Common myeloid progenitor, CD34-positive (primary cell): ENCODE measurements around the gene TMEM184B.
A peak's percentile ranks its signal among the peaks of the same experiment; 100 is the strongest.

ENCODE experiments used
- CTCF ChIA-PET: fragments of 350-600 bp; sonication (Branson Sonifier 250); formaldehyde crosslinking; loops from one replicate; lab custom pipeline; 2021; ENCODE audit warnings: antibody characterized with exemption; lab: Charles Lee
- POLR2A ChIA-PET: fragments of 350-600 bp; sonication (Branson Sonifier 250); formaldehyde crosslinking; loops from one replicate; lab custom pipeline; 2021; ENCODE audit warnings: antibody characterized with exemption; lab: Charles Lee
- DNase-seq, 3 donors: peaks; one replicate each; pipeline versions ENCODE4 v3.0.0 to v3.0.0-alpha.2; 2013
- H3K27ac ChIP-seq, 2 experiments: 1 replicate in 1 of 2; 2 replicates in 1 of 2; pipeline ENCODE4 v1.7.0; 2013; ENCODE audit warnings: inconsistent platforms in 2 of 2, low read length in 2 of 2, mild to moderate bottlenecking in 2 of 2, low read depth in 1 of 2, moderate library complexity in 1 of 2; ENCODE audit not compliant: severe bottlenecking in 2 of 2, insufficient read depth in 1 of 2, poor library complexity in 1 of 2
- H3K27me3 ChIP-seq, 5 experiments: replicated peaks in 2 of 5; 1 replicate in 3 of 5; 2 replicates in 2 of 5; pipeline versions ENCODE4 v1.6.1 to v1.7.0; 2013; ENCODE audit warnings: low read length in 4 of 5, mild to moderate bottlenecking in 2 of 5, moderate library complexity in 2 of 5, inconsistent platforms in 1 of 5; ENCODE audit not compliant: insufficient read depth in 5 of 5, control insufficient read depth in 4 of 5
- H3K36me3 ChIP-seq, 4 experiments: 1 replicate in 2 of 4; 2 replicates in 2 of 4; pipeline versions ENCODE4 v1.6.1 to v1.7.0; 2013; ENCODE audit warnings: low read length in 3 of 4, control low read depth in 1 of 4, mild to moderate bottlenecking in 1 of 4; ENCODE audit not compliant: control insufficient read depth in 4 of 4, insufficient read depth in 4 of 4
- H3K4me1 ChIP-seq, 4 experiments: 1 replicate in 3 of 4; 2 replicates in 1 of 4; pipeline versions ENCODE4 v1.6.1 to v1.7.1; 2013; ENCODE audit warnings: low read length in 3 of 4, mild to moderate bottlenecking in 3 of 4, control low read depth in 1 of 4, inconsistent platforms in 1 of 4, moderate library complexity in 1 of 4; ENCODE audit not compliant: control insufficient read depth in 4 of 4, insufficient read depth in 4 of 4; ENCODE audit errors: control extremely low read depth in 1 of 4
- H3K4me3 ChIP-seq, 7 experiments: 1 replicate in 4 of 7; 2 replicates in 3 of 7; pipeline versions ENCODE4 v1.5.1 to v1.7.0; 2013; ENCODE audit warnings: mild to moderate bottlenecking in 7 of 7, low read length in 6 of 7, moderate library complexity in 6 of 7, inconsistent platforms in 2 of 7, low read depth in 2 of 7, control low read depth in 1 of 7; ENCODE audit not compliant: insufficient read depth in 4 of 7, control insufficient read depth in 1 of 7; ENCODE audit errors: extremely low read depth in 1 of 7
- H3K9me3 ChIP-seq, 5 experiments: 1 replicate in 4 of 5; 2 replicates in 1 of 5; pipeline versions ENCODE4 v1.6.1 to v1.7.1; 2013; ENCODE audit warnings: low read length in 4 of 5, mild to moderate bottlenecking in 2 of 5, inconsistent platforms in 1 of 5, low read depth in 1 of 5, moderate library complexity in 1 of 5; ENCODE audit not compliant: control insufficient read depth in 4 of 5, insufficient read depth in 2 of 5; ENCODE audit errors: control extremely low read depth in 1 of 5
- WGBS: methylation state at CpG from one replicate; pipeline ENCODE4 v1.1.5; 2013; ENCODE audit not compliant: insufficient coverage; 5-methylcytosine and 5-hydroxymethylcytosine counted together

The TMEM184B gene

DNA sequence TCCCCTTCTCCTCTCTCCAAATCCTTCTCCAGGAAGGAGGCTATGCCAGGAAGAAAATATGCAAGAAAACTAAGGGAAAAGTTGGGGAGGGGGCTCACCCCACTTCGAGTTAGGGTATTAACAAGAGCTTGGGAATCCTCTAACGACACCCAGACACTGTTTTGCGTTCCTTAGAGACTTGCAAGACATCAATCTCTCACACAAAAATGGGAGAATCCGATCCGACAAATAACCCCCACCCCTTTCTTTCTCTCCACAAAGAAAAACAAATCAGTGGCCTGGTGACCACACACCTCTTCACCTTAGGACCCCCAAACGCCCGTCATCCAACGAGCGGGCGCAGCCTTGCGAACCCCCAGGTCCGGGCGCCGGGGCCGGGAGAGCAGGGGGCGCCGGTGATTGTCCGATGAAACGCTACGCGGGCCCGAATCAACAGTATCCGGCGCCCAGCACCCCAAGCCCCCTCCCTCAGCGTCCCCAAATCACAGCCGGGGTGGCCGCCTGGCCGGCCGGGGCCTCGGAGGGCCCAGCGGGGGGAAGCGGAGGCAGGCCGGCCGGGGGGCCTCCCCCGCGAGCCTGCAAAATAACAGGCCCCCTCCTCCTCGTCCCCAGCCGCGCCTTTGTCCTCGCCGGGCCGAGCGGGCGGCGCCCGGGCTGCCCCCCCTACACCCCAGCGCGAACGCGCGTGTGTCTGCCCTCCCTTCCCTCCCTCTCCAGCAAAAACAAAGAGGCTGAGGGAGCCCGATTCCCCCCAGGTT lies 43.7 kb upstream of the TMEM184B start:
- CTCF ChIA-PET = interaction anchor here (0.6 to 2.1 kb wide), 3 partner anchors 11 to 260 kb away, joined by 3 to 12 read pairs (median 5); no protein-coding TSS in a partner anchor
- peak overlapping the region; percentile 61 to 86 (median 80) for H3K4me3 ChIP-seq
- POLR2A ChIA-PET = interaction anchor here (1.1 kb wide), 1 partner anchor 56 kb away, joined by 6 read pairs; no protein-coding TSS in a partner anchor
- under 1% methylated on average over 45 of the region's 52 CpGs for WGBS
- H3K36me3 ChIP-seq = peaks cover 0 to 15% (median 12%) of the 10 kb centered on the region in 4 experiments
- no peaks in the 10 kb centered on the region for H3K9me3 ChIP-seq
- peak; percentile 47 to 80 (median 67) for DNase-seq
- peak overlapping the region; percentile 77 to 84 for H3K27ac ChIP-seq
- peaks cover 6 to 51% (median 47%) of the 10 kb centered on the region in 4 experiments for H3K4me1 ChIP-seq
- no peaks in the 10 kb centered on the region for H3K27me3 ChIP-seq

DNA sequence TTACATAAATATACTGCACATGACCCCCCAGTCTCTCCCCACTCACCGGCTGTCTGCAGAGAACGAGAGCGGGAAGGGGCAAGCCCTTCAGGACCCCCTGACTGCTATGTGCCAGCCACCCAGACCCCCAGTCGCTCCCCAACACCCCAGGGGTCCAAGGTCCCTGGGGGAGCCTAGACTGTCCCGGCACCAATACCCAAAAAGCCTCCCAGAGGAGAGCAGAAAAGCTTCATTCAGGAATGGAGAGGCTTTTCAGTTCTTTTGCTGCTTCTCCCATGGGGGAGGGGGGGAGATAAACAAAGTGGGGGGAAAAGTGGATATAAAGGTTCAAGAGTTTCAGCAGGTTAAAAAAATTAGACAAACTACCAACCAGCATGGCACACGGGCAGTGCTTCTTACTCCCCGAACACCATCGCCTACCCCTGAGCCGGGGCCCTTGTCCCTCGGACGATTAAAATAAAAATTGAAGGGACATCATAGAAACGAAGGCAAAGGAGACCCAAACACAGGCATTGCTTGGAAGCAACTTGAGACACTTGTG lies 43.1 kb upstream of the TMEM184B start:
- Histone ChIP-seq H3K4me1 (peaks cover 6 to 57% (median 53%) of the 10 kb centered on the region in 4 experiments), H3K27me3 (no peaks in the 10 kb centered on the region), H3K27ac (peak overlapping the region; percentile 77 to 84), H3K9me3 (no peaks in the 10 kb centered on the region), H3K36me3 (peaks cover 0 to 21% (median 12%) of the 10 kb centered on the region in 4 experiments), H3K4me3 (peak overlapping the region in 6 of 7 experiments; percentile 68 to 86 (median 81))
- 2% methylated on average over 6 of the region's 12 CpGs for WGBS
- POLR2A ChIA-PET = interaction anchor here (2.1 kb wide), 1 partner anchor 10 kb away, joined by 5 read pairs; no protein-coding TSS in a partner anchor
- peak in 1 of 3 donors; percentile 47 for DNase-seq
- CTCF ChIA-PET = interaction anchor here (0.6 to 2.1 kb wide), 2 partner anchors 10 to 261 kb away, joined by 3 to 12 read pairs; no protein-coding TSS in a partner anchor

DNA sequence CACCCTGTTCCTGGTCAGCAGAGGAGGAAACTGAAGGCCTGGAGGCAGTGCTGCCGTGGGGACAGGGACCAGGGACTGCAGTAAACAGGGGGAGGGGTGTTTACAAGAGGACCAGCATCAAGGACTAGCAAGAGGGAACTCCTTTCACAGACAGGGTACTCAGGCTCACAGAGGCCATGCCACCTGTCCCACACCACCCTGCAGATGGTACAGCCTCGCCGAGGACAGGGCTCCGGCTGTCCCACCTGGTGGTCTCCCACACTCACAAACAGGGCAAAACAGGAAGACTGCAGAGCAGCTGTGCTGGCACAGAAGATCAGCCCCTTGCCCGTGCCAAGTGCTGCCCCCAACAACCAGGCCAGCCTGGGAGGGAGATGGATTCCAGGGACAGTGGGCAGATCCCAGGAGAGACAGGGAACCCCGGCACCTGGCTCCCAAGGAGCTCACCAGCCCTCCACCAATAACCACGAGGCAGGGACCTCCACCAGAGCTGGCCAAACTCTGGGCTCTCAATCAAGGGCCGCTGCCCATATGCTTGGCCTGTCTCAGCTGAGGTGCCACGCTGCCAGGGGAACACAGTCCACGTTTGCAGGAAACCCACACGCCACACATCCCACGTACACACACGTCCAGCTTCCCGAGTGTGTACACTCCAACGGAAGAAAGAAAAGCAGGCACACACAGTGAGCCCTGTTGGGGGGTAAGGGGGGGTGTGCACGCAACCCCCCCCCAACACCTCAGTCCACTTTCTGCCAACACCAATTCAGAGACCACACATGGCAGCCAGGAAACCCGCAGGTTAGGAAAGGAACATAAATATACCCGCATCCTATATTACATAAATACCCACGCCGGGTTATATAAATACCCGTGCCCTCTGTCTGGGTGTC lies 42.4 kb upstream of the TMEM184B start:
- ChIA-PET POLR2A (interaction anchor here (2.1 kb wide), 1 partner anchor 11 kb away, joined by 5 read pairs; no protein-coding TSS in a partner anchor), CTCF (interaction anchor here (1.0 to 2.1 kb wide), 2 partner anchors 9 to 14 kb away, joined by 4 to 12 read pairs; no protein-coding TSS in a partner anchor)
- peaks cover 6 to 57% (median 55%) of the 10 kb centered on the region in 4 experiments for H3K4me1 ChIP-seq
- DNase-seq = peak in 2 of 3 donors; percentile 63 to 78
- 12% methylated on average over 9 of the region's 21 CpGs for WGBS
- H3K4me3 ChIP-seq = peak overlapping the region; percentile 19 to 86 (median 80)
- peak overlapping the region; percentile 77 to 84 for H3K27ac ChIP-seq
- H3K9me3 ChIP-seq = no peaks in the 10 kb centered on the region
- H3K27me3 ChIP-seq = no peaks in the 10 kb centered on the region
- H3K36me3 ChIP-seq = peaks cover 2 to 27% (median 16%) of the 10 kb centered on the region in 4 experiments

DNA sequence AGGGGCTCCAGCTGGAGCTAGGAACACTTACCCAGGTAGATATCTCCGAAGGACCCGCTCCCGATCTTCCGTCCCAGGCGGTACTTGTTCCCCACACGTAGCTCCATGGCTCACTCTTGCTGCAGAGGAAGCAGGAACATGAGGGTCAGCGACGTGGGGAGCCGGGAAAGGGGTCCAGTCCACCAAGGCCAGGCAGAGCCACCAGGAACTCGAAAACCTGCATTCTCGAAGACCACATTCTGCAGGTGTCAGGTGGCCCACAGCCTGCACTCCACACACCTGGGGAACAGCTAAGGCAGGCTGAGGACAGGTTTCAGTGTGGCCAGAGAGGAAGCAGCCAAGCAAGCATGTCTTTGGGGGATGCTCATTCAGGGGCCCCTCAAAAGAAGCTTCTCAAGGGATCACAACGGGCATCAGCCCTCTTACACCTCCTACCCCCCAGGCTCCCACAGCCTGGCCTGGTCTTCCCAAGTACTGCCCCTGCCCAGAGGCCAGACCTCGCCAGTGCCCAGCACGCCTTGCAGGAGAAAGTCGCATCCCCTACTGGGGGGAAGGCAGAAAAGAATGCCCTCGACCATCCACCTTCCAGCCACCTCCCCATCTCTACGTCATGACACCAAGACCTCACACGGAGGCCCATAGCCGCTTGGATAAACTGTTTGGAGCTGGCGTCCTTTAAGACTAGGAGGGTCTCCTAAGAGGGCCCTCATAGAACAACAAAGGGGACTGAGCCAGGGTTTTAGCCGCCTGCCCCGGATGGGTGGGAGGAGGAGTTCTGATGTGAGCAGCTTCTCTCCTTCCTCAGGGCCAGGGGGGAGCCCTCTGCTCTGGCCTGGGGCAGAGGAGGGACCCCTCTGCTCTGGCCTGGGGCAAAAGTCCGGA lies 41.5 kb upstream of the TMEM184B start:
- H3K27me3 ChIP-seq = no peaks in the 10 kb centered on the region
- POLR2A ChIA-PET = interaction anchor here (2.1 kb wide), 1 partner anchor 11 kb away, joined by 5 read pairs; no protein-coding TSS in a partner anchor
- H3K36me3 ChIP-seq = peaks cover 2 to 33% (median 19%) of the 10 kb centered on the region in 4 experiments
- no peaks in the 10 kb centered on the region for H3K9me3 ChIP-seq
- WGBS = 80% methylated on average over 17 of the region's 23 CpGs
- CTCF ChIA-PET = interaction anchor here (0.6 to 2.1 kb wide), 5 partner anchors 8 to 199 kb away, joined by 3 to 12 read pairs (median 3); no protein-coding TSS in a partner anchor
- DNase-seq = no peak
- H3K27ac ChIP-seq = peak overlapping the region in 1 of 2 experiments; percentile 84
- H3K4me3 ChIP-seq = peak overlapping the region in 2 of 7 experiments; percentile 80 to 86
- peaks cover 6 to 57% (median 56%) of the 10 kb centered on the region in 4 experiments for H3K4me1 ChIP-seq

DNA sequence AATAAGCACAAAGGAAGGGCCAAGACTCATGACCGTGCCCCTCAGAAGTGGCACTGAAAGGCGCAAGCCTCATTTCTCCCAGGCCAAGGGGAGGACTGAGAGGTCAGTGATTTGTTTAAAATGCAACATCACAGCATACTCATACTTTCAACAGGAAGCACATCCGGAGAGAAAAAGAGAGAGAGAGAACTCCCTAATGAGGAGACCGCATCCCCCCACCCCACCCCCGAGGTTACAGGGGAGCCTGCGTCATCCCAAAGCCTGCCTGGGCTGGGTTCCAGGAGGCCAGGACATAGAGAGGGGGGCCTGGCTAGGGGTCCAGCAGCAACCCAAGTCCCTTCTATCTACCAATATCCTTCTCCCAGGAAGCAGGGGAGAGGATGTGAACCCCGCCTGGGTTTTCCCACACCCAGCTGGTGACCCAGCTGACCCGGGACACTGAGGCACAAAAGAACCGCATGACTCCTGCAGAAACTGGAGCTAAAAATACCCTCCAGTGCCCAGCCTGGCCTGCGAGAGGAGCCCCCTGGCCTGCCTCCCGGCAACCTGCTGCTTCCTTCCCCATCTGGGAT lies 40.7 kb upstream of the TMEM184B start:
- Histone ChIP-seq H3K4me1 (peaks cover 6 to 56% (median 54%) of the 10 kb centered on the region in 4 experiments), H3K27ac (peak overlapping the region in 1 of 2 experiments; percentile 9), H3K9me3 (no peaks in the 10 kb centered on the region), H3K27me3 (no peaks in the 10 kb centered on the region), H3K4me3 (peak overlapping the region in 1 of 7 experiments; percentile 19), H3K36me3 (peaks cover 2 to 41% (median 27%) of the 10 kb centered on the region in 4 experiments)
- WGBS = 25% methylated on average over 5 of the region's 11 CpGs
- no peak for DNase-seq
- POLR2A ChIA-PET = interaction anchor here (2.1 kb wide), 1 partner anchor 12 kb away, joined by 5 read pairs; no protein-coding TSS in a partner anchor
- CTCF ChIA-PET = interaction anchor here (0.6 to 1.6 kb wide), 4 partner anchors 15 to 198 kb away, joined by 3 read pairs; no protein-coding TSS in a partner anchor
